Stimulated activated CD8-positive, alpha-beta memory T cell treated with anti-CD3 and anti-CD28 coated beads, Interleukin-15, amount 100 ng/mL, for 48 hours (primary cell): Measurements from ENCODE around the gene STK38L.

Source experiments
- DNase-seq, 2 donors: peaks; one replicate each; pipeline ENCODE4 v3.0.0-alpha.2; 2020; ENCODE audit warnings: low read depth in 2 of 2

STK38L gene

DNA sequence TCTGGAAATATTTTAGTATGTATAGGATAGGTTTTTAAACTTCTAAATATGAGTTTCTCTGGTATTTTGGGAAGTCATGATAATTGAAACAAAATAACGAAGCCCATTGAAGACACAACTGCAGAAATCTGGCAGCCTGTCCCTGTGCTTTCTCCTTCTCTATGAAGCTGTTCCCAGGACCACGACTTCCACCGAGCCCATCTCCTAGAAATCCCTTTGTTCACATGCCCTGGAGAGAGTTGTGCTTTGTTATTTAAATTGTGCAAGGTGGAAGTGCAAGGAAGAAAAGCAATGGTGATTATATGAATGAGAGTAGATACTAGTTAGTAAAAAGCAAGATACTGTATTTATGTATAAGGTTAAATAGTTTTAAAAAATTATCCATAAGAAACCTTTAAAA is 32.2 kb downstream of the STK38L start:
- DNase-seq, result no peak

- no peak for DNase-seq
Observed at GRCh38 chr12:27277846-27278260, 33.8 kb downstream of the STK38L start.

GRCh38 chr12:27279826-27280225 is 35.7 kb downstream of the STK38L start:
- no peak for DNase-seq

DNA sequence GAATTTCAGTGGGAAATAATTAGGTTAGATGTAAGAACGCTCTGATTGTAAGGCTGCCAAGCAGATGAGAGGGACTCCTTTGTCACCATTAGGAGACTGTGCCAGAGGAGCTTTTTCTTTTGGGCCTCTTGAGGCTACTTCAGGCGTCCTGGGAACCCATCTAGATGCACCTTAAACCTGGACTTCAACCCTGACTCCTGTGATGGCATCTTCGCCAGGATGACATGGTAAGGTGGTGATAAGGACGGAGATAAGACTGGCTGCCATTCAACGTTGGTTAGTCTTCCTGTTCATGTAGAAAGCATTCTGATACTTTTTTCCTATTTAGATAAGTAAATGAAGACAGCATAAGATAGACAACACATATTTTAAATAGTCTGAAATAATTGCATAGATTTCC is 36.3 kb downstream of the STK38L start:
- no peak for DNase-seq

- no peak for DNase-seq
Observed at GRCh38 chr12:27282754-27283153, 38.7 kb downstream of the STK38L start.

GRCh38 chr12:27284021-27284420 is 39.9 kb downstream of the STK38L start:
- DNase-seq, result no peak

DNA sequence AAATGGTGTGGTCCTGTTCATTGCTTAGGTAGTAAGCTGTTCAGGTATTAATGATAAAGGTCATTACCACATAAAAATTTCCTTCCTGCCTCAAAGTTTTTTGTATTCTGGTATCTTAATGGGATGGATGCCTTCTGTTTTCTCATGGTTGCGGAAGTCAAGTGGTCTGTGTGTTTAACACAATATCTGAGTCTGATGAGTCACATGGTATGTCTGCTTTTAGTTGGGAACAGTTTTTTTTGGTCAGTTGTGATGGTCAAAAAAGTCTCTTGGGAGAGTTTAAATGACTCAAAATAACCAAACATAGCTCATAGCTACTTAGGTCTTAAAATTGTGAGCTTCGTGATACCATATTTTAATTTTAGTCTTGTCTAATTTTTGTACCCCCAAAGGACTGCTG is 40.7 kb downstream of the STK38L start:
- no peak for DNase-seq

- no peak for DNase-seq
Observed at GRCh38 chr12:27285403-27285802, 41.3 kb downstream of the STK38L start.

DNA sequence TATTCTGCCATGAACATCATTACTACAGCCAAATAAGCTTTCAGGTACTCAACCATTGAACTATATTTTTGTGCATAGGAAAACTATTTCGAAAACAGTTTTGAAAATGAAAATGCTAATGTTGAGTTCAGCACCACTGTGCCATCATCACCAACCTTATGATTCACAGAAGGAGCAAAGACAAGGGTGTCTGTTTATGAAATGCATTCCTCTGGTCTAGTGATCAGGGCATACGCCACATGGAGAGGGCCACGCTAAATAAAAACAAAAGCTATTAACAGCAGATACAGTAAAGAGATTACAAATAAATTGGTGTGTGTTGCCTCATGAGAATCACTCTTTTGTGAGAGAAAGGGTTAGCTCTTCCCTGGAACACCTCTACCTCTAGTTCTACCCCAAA is 45.3 kb downstream of the STK38L start:
- DNase-seq, result no peak

- DNase-seq, result no peak
Observed at GRCh38 chr12:27290501-27291168, 46.5 kb downstream of the STK38L start.

DNA sequence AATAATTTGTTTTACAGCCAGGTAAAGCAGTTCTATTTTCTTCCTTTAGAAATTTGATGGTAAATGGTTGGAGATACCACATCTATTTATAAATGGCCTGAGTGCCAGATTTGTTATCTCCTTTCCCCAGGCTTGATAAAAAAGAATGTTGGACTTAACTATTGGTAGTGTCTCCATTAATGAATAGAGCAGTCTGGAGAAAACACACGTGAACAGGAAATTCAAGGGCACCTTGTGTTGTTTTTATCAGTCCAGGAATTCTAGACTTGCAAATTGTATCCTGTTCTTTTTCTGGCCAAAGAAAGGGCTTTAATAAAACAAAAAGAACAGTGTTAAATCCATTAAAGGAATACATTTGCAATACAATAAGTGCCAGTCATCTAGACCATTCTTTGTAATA is 47.8 kb downstream of the STK38L start:
- DNase-seq, result no peak

- DNase-seq, result no peak
Observed at GRCh38 chr12:27292718-27293117, 48.6 kb downstream of the STK38L start.

GRCh38 chr12:27293463-27293862 is 49.4 kb downstream of the STK38L start:
- DNase-seq, result no peak

GRCh38 chr12:27296674-27297073 is 52.6 kb downstream of the STK38L start:
- DNase-seq, result no peak

GRCh38 chr12:27297566-27297965 is 53.5 kb downstream of the STK38L start:
- DNase-seq, result no peak

- DNase-seq, result no peak
Observed at GRCh38 chr12:27299102-27299501, 55.0 kb downstream of the STK38L start.

- DNase-seq, result no peak
Observed at GRCh38 chr12:27300226-27300625, 56.1 kb downstream of the STK38L start.

DNA sequence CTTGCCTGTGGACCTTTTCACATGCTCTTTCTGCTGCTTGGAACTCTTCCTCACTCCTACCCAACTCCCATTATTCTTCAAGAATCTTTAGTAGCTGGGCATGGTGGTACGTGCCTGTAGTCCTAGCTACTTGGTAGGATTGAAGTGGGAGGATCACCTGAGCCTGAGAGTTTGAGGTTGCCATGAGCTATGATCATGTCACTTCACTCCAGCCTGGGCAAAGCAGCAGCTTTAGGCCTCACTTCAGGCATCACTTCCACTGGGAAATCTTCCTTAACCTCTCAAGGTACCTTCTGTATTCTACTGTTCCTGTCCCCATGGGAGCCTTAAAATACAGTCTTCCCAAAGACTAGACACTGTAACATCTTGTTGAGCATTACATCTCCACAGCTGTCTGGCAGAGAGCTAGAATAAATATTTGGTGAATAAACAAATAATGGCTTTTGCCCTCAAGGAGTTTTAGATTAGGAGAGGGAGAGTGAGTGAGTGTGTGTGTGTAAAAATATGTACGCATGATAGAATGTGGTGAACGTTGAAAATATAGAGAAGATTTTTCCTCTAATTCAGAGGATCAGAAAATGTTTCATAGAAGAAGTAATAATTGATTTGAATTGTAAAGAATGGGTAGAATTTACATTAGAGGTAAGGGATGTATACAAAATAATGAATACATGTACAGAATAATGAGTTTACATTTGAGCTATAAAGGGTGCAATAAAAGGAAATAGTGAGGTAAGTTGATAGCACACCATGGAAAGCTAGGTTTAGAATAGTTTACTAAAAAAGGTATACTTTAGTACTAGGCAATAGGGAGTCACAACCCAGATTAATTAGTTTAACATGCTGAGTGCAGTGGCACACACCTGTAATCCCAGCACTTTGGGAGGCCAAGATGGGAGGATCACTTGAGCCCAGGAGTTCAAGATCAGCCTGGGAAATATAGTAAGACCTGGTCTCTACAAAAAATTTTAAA is 59.3 kb downstream of the STK38L start:
- no peak for DNase-seq

DNA sequence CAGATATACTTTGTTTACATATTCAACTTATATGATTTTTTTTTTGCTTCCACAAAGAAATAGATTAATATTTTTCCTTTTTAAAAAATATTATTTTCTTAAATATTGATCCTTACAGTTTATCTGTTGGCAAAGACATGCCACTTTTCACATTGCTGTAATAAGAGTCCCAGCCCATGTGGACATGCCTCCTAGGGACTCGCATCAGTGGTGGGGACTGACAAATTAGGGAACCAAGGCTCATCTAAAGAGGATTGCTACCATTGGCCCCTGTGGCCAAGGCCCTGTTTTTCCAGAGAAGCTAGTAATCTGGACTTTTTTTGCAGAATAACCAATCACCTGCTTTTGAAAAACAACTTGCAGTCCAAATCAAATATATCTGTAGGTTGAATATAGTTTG is 60.8 kb downstream of the STK38L start:
- DNase-seq, result no peak

DNA sequence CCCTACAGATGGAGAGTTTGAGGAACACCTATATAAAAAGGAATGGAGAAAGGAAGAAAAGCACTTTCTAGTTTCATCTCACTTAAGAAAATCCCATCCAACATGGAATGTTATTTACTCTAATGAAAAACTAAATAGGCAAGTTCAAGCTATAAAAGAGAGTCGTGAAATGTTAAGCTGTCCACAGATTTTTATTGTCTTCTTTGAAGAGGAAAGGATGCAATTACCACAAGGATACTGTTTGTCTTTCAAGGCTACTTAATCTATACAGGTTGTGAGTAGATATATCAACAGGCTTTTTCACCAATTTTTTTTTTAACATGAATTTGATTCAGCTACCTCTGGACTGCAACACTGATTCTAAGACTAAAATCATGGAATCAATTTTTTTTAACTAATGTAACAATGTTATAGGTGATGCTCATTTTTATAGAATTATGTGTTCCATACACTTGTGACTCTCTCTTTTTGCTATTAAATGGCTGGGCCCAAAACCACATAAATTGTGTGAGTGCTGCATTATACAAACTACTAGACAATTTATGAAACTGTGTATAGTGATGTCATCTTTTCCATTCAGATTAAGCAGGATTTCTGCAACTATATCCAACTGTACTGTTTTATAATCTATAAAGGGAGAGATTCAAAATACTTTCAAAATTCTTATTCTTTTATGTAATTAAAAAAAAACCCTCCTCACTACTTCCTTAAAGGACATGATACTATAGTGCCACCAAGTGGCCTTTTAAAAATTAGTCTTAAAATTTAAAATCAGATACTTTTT is 61.8 kb downstream of the STK38L start:
- DNase-seq, result no peak

GRCh38 chr12:27309293-27309994 is 65.4 kb downstream of the STK38L start:
- DNase-seq, result no peak

GRCh38 chr12:27309995-27310315 is 65.9 kb downstream of the STK38L start:
- no peak for DNase-seq
